Stimulated activated CD8-positive, alpha-beta memory T cell treated with anti-CD3 and anti-CD28 coated beads, Interleukin-12 subunit alpha, Interleukin-12 subunit beta, amount 100 ng/mL, for 1 hour (primary cell): ENCODE measurements around the gene SORCS2.

ENCODE experiments used
- DNase-seq: peaks from one replicate; pipeline ENCODE4 v3.0.0-alpha.2; 2020; ENCODE audit warnings: low read depth

The SORCS2 gene

DNA sequence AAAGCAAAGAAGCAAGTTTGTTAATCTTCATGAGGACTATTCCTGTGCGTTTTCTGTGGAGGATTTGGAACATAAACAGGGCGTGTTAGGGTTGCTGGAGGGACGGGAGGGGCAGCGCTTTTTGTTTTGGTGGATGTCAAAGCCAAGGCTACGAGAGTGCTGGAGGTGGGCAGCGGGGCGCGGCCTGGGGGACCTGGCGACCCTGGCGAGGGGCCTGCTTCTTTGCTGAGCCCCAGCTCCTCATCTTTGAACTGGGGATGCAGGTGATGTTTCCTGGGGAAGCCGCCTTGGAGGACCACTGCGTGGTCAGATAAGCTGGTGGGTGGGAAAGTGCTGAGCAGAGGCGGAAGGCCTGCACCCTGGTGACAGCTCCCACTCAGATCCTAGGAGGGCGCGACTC is 55.2 kb downstream of the SORCS2 start:
- DNase-seq: no peak

DNA sequence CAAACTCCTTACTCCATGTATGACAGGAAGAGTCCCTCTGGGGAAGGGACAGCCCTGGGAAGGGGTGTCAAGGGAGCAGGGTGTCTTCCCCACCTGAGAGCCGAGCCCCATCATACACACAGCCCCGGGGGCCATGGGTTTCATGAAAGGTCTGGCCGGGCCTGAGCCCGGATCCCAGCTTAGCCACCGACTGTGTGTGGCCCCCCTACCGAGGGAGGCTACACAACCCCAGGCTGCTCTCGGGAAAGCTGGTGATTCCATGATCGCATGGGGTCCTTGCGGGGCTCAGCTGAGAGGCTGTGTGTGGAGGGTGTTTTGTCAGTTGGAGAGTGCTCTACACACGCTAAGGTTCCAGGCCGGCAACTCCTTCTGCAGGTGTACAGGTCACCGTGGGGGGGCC is 55.6 kb downstream of the SORCS2 start:
- DNase-seq: no peak

DNA sequence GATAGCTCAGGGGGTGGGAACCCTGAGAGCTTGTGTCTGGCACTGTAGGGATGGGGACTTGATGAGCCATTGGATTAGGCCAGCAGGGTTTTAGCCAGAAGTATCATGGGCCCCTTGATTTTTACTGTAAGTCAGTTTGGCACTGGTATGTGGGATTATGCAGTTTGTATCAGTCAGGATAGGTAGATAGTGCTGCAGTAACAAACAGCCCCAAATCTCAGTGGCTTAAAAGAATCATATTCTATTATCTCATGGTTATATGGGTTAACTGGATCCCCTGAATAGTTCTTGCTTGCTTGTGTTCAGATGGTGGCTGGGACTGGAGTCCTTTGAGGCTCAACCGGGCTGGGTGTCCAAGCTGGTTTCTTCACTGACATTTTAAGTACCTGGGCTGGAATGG is 56.5 kb downstream of the SORCS2 start:
- DNase-seq: no peak

DNA sequence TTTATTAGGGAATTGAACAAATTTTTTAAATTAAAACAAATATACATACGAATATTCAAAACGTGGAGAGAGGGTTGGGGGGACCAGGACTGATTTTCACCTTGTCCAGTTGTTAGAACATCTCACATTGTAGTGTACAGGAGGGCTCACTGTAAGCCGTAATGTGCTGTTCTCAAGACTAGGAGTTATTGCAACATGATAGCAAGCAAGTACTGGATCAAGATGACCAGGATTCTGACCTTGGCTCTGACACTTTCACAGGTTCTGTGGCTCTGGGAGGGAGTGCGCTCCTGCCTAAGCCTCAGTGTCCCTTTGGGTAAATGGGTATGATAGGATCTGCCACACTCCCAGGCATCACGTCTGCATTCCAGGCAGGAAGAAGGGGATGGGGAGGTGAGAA is 59.0 kb downstream of the SORCS2 start:
- DNase-seq: no peak

DNA sequence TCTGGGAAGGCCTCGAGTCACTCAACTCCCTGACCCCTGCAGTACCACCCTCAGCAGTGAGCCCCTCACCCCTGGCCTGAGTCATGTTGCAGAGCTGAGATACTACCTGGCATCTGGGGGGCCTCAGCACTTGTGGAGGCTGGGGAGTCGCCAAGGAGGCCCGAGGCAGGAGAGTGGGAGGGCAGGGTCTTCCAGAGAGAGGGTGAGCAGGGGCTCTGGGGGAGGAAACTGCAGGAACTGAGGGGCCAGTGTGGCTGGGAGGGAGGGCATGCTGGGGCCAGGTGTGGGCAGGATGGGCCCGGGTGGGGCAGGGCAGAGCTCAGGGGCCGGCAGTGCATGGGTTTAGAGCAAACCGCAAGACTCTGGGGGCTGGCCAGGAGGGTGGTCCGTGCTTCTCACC is 59.7 kb downstream of the SORCS2 start:
- no peak for DNase-seq

DNA sequence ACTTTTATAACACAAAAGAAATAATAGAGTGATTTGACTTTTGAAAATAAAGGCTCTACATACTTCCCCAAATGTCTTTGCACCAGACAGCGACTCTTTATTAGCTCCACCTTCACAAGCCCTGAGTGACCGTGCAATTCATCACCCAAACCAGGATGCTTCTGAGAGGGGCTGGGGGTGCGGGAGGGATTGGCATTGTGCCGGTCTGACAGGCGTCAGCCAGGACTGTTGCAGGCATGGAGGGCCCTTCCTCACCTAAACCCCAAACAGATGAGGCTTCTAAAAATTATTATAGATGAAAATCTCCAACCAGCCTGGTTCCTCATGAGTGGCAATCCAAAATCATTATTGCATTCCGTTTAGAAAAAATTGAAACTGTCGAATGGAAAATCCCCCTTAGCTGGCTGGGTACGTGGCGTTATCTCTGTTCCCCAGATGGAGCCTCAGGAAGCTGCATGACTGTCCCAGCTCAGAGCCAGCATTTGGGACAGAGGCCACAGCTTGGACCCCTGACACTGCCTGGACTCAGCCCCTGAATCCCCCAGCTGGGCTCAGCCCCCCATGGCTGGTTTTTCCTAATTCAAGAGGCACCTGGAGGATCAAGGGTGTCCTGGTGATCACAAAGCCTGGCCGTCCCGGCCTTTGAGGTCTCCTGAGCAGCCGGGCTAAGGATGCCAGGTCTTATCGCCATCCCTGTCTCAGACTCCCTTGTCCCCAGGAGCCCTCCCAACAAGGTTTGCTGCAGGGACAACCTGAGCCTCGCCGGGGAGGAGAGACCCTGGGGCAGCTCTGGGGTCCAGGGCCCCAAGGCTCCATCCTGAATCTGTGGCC is 60.4 kb downstream of the SORCS2 start:
- no peak for DNase-seq

DNA sequence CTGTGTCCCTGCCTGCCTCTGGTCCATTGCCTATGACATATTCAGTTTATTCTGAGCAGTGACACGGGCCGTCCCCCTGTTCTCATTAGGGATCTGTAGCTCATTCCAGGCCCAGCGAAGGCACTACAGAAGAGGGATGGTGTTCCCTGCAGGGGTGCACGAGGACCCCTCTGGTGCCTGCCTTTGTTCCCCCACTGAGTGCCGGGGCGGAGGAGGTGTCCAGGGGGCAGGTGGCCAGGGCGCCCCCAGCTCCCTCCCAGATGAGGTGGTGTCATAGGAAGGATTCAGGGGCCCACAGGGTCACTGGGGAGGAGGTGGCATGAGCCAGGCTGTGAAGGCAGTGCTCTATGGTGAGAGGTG is 61.0 kb downstream of the SORCS2 start:
- no peak for DNase-seq

DNA sequence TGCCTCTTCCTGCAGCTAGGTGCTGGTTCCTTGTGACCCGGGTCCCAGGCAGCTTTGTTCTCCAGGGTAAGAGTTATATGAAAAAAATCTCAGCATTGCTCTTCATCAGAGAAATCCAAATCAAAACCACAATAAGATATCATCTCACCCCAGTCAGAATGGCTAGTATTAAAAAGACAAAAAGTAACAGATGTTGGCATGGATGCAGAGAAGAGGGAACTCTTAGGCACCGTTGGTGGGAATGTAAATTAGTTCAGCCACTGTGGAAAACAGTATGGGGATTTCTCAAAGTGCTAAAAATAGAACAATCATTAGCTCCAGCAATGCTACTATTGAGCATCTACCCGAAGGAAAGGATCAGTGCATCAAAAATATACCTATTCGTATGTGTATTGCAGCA is 61.5 kb downstream of the SORCS2 start:
- no peak for DNase-seq

DNA sequence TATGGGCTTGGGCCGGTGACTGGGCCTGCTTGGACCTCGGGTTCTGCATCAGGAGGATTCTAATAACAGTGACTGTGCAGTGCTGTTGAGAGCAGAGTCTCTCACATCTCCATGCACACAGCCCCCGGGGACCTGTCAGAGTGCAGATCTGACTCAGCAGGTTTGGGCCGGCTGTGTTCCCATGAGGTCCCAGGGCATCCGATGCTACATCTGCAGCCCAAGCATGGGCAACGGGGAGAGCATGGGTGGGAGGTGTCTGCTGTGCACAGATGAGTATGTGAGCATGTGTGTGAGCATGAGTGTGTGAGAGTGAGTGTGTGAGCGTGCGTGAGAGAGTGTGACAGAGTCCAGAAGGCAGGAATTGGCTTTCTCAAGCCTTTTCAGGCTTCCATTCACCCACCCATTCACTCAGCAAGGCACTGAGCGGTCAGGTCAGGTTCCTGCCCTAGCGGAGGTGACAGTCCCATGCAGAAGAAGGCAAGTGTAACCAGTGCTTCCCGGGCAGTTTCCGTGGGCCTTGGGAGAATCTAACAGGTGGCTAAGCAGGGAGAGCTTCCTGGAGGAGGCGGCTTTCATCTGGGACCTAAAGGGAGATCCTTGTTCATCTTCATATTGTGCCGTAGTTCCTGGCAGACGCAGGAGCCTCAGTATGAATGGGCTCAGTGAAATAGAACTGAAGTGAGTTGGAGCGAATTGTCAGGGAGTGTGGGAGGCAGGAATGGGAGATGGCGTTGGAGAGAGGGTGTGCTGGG is 62.6 kb downstream of the SORCS2 start:
- no peak for DNase-seq

DNA sequence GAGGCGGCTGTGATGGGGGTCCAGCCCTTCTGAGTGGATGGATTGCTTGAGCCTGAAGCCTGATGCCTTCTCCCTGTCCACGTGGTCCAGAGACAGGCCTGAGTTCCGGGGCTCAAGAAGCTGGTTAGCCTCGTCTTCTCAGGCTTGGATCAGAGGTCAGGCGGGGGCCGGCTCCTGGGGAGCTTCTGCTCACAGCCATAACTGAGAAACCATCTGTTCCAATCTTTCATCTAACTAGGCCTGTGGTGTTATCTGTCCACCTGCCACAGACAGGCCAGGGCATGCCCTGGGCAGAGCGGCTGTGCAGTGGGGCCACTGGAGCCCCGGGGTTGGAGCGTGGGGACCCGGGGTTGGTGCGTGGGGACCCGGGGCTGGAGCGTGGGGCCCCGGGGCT is 63.1 kb downstream of the SORCS2 start:
- no peak for DNase-seq

DNA sequence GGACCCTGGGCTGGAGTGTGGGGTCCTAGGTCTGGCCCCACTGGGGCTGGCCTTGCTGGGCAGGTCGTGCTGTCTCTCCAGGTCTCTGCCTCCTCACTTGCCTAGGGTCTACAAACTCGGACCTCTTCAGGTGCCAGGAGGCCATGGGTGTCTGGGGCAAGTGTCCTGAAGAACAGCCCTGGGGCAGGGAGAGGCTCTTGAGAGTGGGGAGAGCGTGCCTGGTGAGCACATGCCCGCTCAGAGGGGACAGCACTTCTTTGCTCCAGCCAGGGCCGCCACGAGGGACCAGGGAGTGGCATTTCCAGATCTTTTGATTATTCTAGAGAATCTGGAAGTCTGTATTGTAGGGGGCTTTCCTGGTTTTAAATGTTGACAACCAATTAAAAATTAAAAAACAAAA is 63.7 kb downstream of the SORCS2 start:
- DNase-seq: no peak

DNA sequence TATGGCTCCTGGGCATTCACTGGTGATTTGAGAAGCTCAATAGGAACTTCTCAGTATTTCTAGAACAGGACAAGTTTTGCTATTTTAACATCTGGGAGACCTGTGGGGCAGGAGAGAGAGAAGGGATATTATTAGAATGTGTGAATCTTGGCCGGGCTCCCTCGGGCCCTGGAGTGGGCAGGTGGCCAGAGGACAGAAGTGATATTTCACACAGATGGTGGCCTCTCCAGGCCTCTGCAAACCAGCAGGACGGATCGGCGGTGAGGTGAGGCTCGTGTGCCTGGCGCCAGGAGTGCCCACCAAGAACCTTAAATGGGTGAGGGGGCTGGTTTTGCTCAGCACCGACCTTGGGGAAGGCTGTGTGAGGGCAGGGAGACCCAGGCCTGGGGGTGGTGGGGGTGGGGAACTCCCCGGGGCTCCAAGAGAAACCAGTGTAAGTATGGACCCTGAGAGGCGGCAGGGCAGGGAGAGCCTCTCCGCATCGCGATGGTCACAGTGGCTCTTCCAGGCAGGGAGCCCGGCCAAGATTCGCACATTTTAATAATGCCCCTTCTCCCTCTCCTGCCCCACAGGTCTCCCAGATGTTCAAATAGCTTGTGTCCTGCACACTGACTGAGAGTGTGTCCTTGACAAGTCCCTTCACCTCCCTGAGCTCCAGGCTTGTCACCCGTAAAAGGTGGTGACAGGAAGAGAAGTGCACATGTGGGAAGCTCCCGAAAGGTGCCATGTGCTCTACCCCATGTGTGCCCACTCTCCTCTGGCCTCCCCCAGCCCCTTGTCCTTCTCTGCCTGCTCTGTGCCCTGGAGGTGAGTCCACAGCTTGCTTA is 64.9 kb downstream of the SORCS2 start:
- no peak for DNase-seq

DNA sequence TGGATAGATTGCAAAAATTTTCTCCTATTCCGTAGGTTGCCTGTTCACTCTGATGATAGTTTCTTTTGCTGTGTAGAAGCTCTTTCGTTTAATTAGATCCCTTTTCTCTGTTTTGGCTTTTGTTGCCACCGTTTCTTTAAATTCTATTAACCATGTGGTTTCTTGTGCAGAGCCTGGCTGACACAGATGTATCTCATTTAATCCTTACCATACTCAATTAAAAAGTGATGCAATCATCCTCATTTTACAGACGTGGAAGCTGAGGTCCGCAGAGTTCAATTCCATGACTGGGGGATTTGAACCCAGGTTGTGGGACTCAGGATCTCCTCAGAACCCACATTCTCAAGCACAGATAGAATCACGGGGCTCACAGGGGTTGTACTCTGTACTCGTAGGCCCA is 66.7 kb downstream of the SORCS2 start:
- no peak for DNase-seq

DNA sequence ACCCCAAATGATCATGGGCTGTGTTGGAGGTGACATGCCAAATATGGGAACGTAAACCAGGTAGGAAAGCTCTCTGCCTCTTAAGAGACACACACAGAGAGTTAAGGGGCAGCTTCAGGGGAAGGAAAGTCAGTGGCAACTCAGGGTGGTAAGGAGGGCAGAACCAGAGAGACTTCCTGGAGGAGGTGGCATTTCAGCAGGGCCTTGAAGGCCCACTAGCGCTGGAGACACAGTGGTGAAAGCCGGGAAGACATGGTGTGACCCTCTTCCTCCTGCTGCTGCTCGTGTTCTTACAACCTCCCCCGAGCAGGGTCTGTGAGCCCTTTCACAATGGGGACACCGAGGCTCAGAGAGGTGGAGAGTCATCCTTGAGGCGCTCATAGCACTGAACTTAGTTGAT is 68.2 kb downstream of the SORCS2 start:
- DNase-seq: no peak

DNA sequence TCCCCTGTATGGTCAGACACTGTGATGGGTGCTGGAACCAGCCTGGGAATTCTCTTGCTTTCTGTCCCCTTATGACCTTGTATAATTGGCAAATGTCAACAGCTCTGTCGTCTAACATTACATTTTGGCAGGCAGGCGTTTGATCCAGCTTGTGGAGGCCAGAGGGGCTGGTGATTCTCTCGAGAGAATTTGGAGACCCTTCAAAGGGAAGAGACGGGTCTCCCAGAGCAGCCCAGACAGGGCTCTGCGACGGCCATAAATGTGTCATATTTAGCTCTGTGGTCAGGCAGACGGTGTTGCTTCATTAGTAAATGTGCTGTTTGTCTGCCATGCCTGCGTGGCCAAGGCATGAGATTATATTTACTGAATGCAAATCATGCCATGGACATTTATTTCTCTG is 68.7 kb downstream of the SORCS2 start:
- DNase-seq: no peak

DNA sequence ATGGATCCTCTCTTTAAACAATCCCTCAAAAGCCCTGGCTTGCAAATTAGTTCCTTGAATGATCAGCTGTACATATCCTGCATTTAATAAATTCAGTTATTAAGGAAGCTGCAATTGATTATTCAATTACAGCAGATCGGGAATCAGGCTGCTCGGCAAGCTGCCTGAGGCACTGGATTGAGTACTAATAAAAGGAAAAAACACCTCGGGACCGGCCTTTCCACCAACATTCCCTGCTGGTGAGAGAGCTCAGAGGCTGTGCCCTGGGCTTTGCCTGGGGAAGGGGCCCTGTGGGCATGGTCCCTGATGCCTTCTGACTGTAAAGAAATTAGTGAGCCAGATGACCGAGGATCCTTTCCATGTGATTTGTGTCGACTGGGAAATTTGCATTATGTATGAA is 69.2 kb downstream of the SORCS2 start:
- DNase-seq: no peak

DNA sequence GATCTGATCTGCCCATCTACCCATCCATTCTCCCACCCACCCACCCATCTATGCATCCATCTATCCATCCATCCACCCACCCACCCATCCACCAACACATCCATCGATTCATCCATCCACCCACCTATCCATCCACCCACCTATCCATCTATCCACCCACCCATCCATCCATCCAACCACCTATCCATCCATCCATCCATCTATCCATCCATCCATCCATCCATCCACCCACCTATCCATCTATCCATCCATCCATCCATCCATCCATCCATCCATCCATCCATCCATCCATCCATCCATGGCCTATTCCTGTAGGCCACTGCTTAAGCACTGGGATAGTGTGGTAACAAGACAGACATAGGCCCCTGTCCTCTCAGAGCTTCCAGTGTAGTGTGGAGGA is 69.8 kb downstream of the SORCS2 start:
- no peak for DNase-seq

DNA sequence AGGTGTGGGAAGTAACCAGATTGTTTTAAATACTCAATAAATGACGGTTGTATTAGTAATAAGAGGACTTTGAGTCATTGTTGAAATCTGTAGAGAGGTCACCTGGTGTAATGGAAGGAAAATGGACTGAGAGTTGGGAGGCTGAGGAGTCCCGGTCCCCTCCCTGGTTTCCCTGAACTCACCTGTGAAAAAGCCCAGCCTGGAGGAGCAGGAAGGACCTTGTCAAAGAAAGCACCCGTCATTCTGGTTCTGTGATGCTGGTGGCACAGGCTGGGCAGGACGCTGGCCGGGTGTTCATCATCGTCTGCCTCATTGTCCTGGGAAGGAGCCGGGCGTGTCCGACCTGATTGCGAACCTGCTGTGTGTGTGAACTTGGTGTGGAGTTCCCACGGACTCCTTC is 70.8 kb downstream of the SORCS2 start:
- no peak for DNase-seq

DNA sequence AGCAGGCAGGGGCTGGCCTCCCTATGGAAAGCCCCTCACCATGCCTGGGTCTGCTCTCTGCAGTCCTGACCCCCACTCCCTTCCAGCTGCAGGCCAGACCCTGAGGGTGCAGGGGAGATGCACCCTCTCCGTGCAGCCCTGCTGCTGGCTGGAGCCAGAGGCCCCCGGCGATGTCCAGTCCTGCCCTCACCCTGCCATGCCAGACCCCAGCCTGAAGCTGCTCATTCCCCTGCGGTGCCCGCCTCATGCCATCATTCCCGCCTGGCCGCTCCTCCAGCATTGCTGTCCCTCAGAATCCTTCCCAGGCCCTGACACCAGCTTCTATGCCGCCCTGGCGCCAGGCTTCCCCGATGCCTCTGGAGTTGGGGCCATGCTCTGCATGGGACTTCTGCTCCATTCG is 72.4 kb downstream of the SORCS2 start:
- no peak for DNase-seq

DNA sequence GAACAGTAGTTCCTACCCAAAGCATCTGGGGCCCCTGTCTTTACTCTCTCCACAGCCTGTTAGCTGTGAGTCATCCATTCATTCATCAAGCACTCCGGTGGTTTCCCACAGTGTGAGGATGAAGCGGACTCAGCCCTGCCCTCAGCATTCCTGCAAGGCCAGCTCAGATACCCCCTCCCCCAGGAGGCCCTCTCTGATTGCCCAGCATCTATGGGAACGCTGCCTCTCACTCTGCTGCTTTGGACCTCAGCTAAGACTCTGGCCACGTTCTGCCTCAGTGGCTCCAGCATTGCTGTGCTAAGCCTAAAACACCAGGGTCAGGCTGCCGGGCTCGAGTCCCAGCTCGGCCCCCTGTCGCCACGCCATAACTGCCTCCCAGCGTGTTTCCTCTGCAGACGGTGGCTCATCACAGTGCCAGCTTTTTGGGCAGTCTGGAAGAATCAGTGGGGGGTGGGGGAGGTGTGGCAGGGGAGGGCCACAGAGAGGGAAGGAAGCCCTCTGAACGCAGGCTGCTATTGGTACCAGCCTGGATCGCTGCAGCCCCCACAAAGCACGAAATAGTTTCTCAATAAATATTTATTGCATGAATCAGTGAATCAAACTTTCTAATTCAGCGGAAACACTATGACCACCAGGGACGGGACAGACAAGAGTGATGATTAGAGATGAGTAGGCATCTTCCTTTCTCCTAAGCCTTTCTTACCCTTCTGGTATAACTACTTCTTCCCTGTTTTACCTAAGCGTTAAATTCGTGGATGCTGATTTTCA is 74.4 kb downstream of the SORCS2 start:
- no peak for DNase-seq

DNA sequence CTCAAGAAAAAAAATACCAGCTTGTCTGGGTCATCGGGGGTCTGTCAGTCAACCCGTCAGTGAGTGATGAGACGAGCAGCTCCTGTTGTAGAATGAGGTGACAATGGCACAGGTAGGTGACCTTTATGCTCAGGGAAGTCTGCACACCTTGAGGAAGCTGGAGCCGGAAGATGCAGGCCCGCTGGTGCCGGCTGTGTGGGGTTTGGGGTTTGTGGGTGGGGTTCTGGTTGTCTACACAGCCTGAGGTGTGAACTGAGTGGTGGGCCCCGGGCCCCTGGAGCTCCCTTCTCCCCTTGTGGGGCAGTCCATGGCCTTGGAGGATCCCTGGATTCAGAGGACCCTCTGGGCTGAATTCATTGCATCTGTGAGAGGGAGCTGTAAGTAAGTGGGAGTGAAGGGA is 75.5 kb downstream of the SORCS2 start:
- no peak for DNase-seq

DNA sequence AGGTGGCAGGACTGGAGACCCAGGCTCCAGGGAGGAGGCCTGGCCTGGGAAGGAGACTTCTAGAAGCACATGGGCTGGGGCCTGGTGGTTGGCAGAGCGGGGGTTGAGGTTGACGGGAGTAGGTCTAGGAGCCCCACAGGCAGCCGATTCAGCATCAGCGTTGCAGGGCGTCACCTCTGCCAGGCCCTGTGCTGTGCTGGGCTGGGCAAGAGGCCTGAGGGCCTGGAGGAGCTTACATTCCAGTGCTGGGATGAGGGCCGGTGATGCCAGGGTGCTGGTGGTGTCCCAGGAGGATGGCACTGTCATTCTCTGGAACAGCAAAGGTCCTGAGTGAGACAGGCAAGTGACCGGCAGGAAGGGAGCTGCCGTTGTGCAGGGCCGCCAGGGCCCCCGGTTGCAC is 76.6 kb downstream of the SORCS2 start:
- no peak for DNase-seq
